K562 (cell line): ENCODE measurements around the gene NODAL. TPM values are rescaled to one million over a fixed set of nuclear protein-coding genes. Genes with fewer than 3 reads are reported as not detected.

Source experiments
- BRF2 ChIP-seq: IDR thresholded peaks from 3 replicates; pipeline ENCODE4 v1.6.1; 2011; ENCODE audit warnings: borderline replicate concordance, mild to moderate bottlenecking; ENCODE audit not compliant: insufficient read length, insufficient read depth
- C11orf30 ChIP-seq: fragments of 450-650 bp; IDR thresholded peaks from 2 replicates; pipeline ENCODE4 v1.6.1; 2016; ENCODE audit warnings: low read depth, mild to moderate bottlenecking
- ID3 ChIP-seq, 2 experiments: fragments of 250-450 bp in 1 of 2; fragments of 450-650 bp in 1 of 2; sonication (Bioruptor Pico) in 1 of 2; IDR thresholded peaks; 2 replicates each; pipeline versions ENCODE4 v1.6.1 to v1.8.0; 2016 to 2021; ENCODE audit warnings: mild to moderate bottlenecking in 2 of 2, moderate library complexity in 2 of 2, missing compliant biosample characterization in 1 of 2, missing genetic modification characterization in 1 of 2
- MAZ ChIP-seq, 2 experiments: fragments of 450-650 bp in 1 of 2; sonication (generic) in 1 of 2; formaldehyde crosslinking; IDR thresholded peaks in 1 of 2; conservative IDR thresholded peaks in 1 of 2; 2 replicates each; pipeline versions ENCODE4 v1.4.0 to v1.5.0; 2020; ENCODE audit warnings: mild to moderate bottlenecking in 1 of 2, missing genetic modification reagents in 1 of 2
- NFE2 ChIP-seq: IDR thresholded peaks from 2 replicates; pipeline ENCODE4 v1.6.1; 2014; ENCODE audit warnings: antibody characterized with exemption, low read depth
- NR1H2 ChIP-seq: sonication (generic); formaldehyde crosslinking; IDR thresholded peaks from 2 replicates; pipeline ENCODE4 v1.4.0; 2020; ENCODE audit warnings: mild to moderate bottlenecking, missing genetic modification reagents
- NR2F6 ChIP-seq: fragments of 450-650 bp; formaldehyde crosslinking; IDR thresholded peaks from 2 replicates; pipeline ENCODE4 v1.4.0; 2020; ENCODE audit warnings: mild to moderate bottlenecking
- NRF1 ChIP-seq, 2 experiments: fragments of 450-650 bp; IDR thresholded peaks in 1 of 2; conservative IDR thresholded peaks in 1 of 2; 2 replicates each; pipeline ENCODE4 v1.6.1; 2014; ENCODE audit warnings: mild to moderate bottlenecking in 2 of 2
- RFX1 ChIP-seq: fragments of 450-650 bp; IDR thresholded peaks from 2 replicates; pipeline ENCODE4 v1.6.1; 2016; ENCODE audit warnings: mild to moderate bottlenecking, moderate library complexity
- RFX5 ChIP-seq: IDR thresholded peaks from 2 replicates; pipeline ENCODE4 v1.6.1; 2011; ENCODE audit warnings: low read depth, mild to moderate bottlenecking, improper control_type of control experiment, low read length
- RNF2 ChIP-seq: sonication (generic); IDR thresholded peaks from 2 replicates; pipeline ENCODE4 v1.6.1; 2016
- SMARCC2 ChIP-seq: fragments of 450-650 bp; IDR thresholded peaks from 2 replicates; pipeline ENCODE4 v1.6.1; 2017; ENCODE audit warnings: antibody characterized with exemption, moderate library complexity, mild to moderate bottlenecking, low read depth
- TAF1 ChIP-seq: IDR thresholded peaks from 2 replicates; pipeline ENCODE4 v1.6.1; 2011; ENCODE audit warnings: mild to moderate bottlenecking, low read length, moderate library complexity; ENCODE audit not compliant: insufficient read depth, control insufficient read depth, severe bottlenecking; ENCODE audit errors: extremely low read depth
- ZNF324 ChIP-seq: fragments of 250-450 bp; sonication (Bioruptor Pico); IDR thresholded peaks from 2 replicates; pipeline ENCODE4 v1.4.0; 2020; ENCODE audit warnings: mild to moderate bottlenecking
- ZNF449 ChIP-seq: fragments of 250-450 bp; sonication (Bioruptor Pico); IDR thresholded peaks from 2 replicates; pipeline ENCODE4 v1.8.0; 2022; ENCODE audit warnings: moderate library complexity, mild to moderate bottlenecking, inconsistent platforms
- ZNF512 ChIP-seq: IDR thresholded peaks from 2 replicates; pipeline ENCODE4 v1.6.1; 2016; ENCODE audit warnings: missing genetic modification characterization, missing compliant biosample characterization
- ZNF609 ChIP-seq: sonication (generic); formaldehyde crosslinking; IDR thresholded peaks from 2 replicates; pipeline ENCODE4 v1.8.1; 2023; ENCODE audit warnings: missing genetic modification reagents, mild to moderate bottlenecking, borderline replicate concordance
- ZNF79 ChIP-seq: fragments of 250-450 bp; sonication (Bioruptor Pico); IDR thresholded peaks from 2 replicates; pipeline ENCODE4 v1.4.0; 2020; ENCODE audit warnings: low read depth, mild to moderate bottlenecking, moderate library complexity
- polyA plus RNA-seq, 8 experiments: library from polyadenylated mRNA; depleted of rRNA in 4 of 8; stranded (reverse) in 5 of 8; unstranded in 3 of 8; fragments of >200 nt; fragmentation: Nextera tagmentation in 2 of 8; fragmentation: Illumina TruSeq in 1 of 8; extraction: Ambion mirVana in 2 of 8; extraction: Trizol in 1 of 8; gene quantifications; 2 replicates each; pipeline versions ENCODE4 v1.2.1 to v1.2.3, GENCODE V29; 2011 to 2014; ENCODE audit warnings: inconsistent platforms in 1 of 8, missing spikeins in 1 of 8
- total RNA-seq, 7 experiments: library from RNA; depleted of rRNA in 6 of 7; stranded (reverse); fragments of >200 nt in 6 of 7; fragmentation: Illumina TruSeq in 2 of 7; extraction: Trizol in 2 of 7; gene quantifications; 2 replicates each; pipeline versions ENCODE4 v1.2.1 to v1.2.3, GENCODE V29; 2011 to 2021; ENCODE audit warnings: low replicate concordance in 1 of 7

Gene NODAL
- total and polyA plus RNA-seq, 9 of the 15 experiments (the other 6 are each of a cell fraction or from before 2014, with no cell fraction given): not detected

GRCh38 chr10:70403483-70404035 is 37.9 kb downstream of the NODAL start (continued):
- TF ChIP-seq ZNF609 (CRISPR knock-in tag) (peak; percentile 37; the same call in 1 of the 2 replicates), NFE2 (no peak), C11orf30 (no peak), ZNF79 (CRISPR knock-in tag) (no peak), RFX1 (no peak), NR2F6 (CRISPR knock-in tag) (no peak), ID3 (CRISPR knock-in tag; IDR thresholded peaks at IDR 0.05) (no peak), ID3 (tag; IDR thresholded peaks at IDR 0.05) (0 out of 2 replicates have a peak, but pooled peaks have one; percentile 12), MAZ (CRISPR knock-in tag; conservative IDR thresholded peaks at IDR 0.05 in 1 of 2, IDR thresholded peaks at IDR 0.05 in 1 of 2) (no peak), ZNF449 (CRISPR knock-in tag) (no peak), NR1H2 (CRISPR knock-in tag) (no peak), ZNF512 (tag) (no peak), NRF1 (conservative IDR thresholded peaks at IDR 0.05 in 1 of 2, IDR thresholded peaks at IDR 0.05 in 1 of 2) (peak in 1 of 2 experiments; percentile 57; a peak in 1 of 4 replicates), BRF2 (no peak), RFX5 (no peak), SMARCC2 (peak; percentile 34; the same call in 1 of the 2 replicates), RNF2 (no peak; the same call in 1 of the 2 replicates), TAF1 (no peak), ZNF324 (CRISPR knock-in tag) (no peak)
